GM19395 (cell line): ENCODE results near the gene TMEM45B.
"Not testable (repeated sequence)": the region's sequence is repeated elsewhere in the genome, so short reads cannot be mapped to it uniquely, and the experiment has no call there.

Experiments used
- ATAC-seq: cut with Tn5 transposase; IDR thresholded peaks from one replicate; pipeline ENCODE4 v1.9.1; 2021; ENCODE audit warnings: mild to moderate bottlenecking, moderate library complexity; ENCODE audit not compliant: unreplicated experiment

Gene TMEM45B

GRCh38 chr11:129849447-129850130 is 33.9 kb downstream of the TMEM45B start:
- no peak for ATAC-seq

- ATAC-seq = no peak
These were observed 36.6 kb downstream of the TMEM45B start for GRCh38 chr11:129852125-129852740.

- ATAC-seq = no peak
These were observed 38.0 kb downstream of the TMEM45B start for GRCh38 chr11:129853518-129854231.

- no peak for ATAC-seq
These were observed 38.7 kb downstream of the TMEM45B start for GRCh38 chr11:129854232-129854805.

- no peak for ATAC-seq
These were observed 39.4 kb downstream of the TMEM45B start for GRCh38 chr11:129855086-129855485.

- ATAC-seq = no peak
These were observed 40.4 kb downstream of the TMEM45B start for GRCh38 chr11:129856036-129856435.

GRCh38 chr11:129861702-129862522 is 46.3 kb downstream of the TMEM45B start:
- ATAC-seq = no peak

GRCh38 chr11:129864811-129865210 is 49.2 kb downstream of the TMEM45B start:
- no peak for ATAC-seq

- ATAC-seq = no peak
These were observed 50.1 kb downstream of the TMEM45B start for GRCh38 chr11:129865701-129866100.

- ATAC-seq = no peak
These were observed 50.7 kb downstream of the TMEM45B start for GRCh38 chr11:129866311-129866710.

- not testable (repeated sequence) for ATAC-seq
These were observed 53.0 kb downstream of the TMEM45B start for GRCh38 chr11:129868626-129869025.

GRCh38 chr11:129871914-129872313 is 56.3 kb downstream of the TMEM45B start:
- ATAC-seq = no peak

- no peak for ATAC-seq
These were observed 64.7 kb downstream of the TMEM45B start for GRCh38 chr11:129880311-129880710.

GRCh38 chr11:129881570-129882170 is 66.0 kb downstream of the TMEM45B start:
- no peak for ATAC-seq

GRCh38 chr11:129884581-129884980 is 68.9 kb downstream of the TMEM45B start:
- ATAC-seq = no peak

- ATAC-seq = no peak
These were observed 69.7 kb downstream of the TMEM45B start for GRCh38 chr11:129885381-129885780.

GRCh38 chr11:129888451-129888850 is 72.8 kb downstream of the TMEM45B start:
- ATAC-seq = no peak

- ATAC-seq = peak; percentile 24
These were observed 78.9 kb downstream of the TMEM45B start for GRCh38 chr11:129894278-129895125.
